ENCODE measurements around the gene NAT16.
A peak's percentile ranks its signal among the peaks of the same experiment; 100 is the strongest.
"Not testable (repeated sequence)": the region's sequence is repeated elsewhere in the genome, so short reads cannot be mapped to it uniquely, and the experiment has no call there.

NAT16 gene

DNA sequence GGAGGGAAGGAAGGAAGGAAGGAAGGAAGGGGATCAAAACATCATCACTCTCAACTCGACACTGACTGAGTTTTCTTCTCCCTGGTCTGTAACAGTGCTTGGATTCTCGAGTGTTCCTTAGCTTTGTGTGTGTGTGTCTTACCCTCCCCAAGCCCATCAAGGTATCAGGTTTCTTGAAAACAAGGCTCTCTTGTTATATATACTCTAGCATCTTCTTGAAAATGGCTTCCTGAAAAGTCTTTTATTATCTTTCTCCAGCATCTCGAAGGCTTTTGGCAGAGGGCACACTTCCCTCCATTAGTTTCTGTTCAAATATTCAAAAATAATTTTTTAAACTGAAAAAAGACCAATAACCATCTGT is 39.8 kb downstream of the NAT16 start:
- POLR2A ChIA-PET: interaction anchor here (0.6 to 5.3 kb wide), 8 partner anchors 13 to 55 kb away, joined by 3 to 61 read pairs (median 4); partner anchors contain the start of genes SERPINE1 and TRIM56
- DNase-seq (ENCODE audit: low read depth, low spot score): no peak
- TF ChIP-seq, protein P1, sequence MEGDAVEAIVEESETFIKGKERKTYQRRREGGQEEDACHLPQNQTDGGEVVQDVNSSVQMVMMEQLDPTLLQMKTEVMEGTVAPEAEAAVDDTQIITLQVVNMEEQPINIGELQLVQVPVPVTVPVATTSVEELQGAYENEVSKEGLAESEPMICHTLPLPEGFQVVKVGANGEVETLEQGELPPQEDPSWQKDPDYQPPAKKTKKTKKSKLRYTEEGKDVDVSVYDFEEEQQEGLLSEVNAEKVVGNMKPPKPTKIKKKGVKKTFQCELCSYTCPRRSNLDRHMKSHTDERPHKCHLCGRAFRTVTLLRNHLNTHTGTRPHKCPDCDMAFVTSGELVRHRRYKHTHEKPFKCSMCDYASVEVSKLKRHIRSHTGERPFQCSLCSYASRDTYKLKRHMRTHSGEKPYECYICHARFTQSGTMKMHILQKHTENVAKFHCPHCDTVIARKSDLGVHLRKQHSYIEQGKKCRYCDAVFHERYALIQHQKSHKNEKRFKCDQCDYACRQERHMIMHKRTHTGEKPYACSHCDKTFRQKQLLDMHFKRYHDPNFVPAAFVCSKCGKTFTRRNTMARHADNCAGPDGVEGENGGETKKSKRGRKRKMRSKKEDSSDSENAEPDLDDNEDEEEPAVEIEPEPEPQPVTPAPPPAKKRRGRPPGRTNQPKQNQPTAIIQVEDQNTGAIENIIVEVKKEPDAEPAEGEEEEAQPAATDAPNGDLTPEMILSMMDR (IDR thresholded peaks at IDR 0.05; ENCODE audit: insufficient read depth, low read length, missing control alignments): no peak
- no peak overlapping the region for H3K4me3 ChIP-seq (ENCODE audit: low read depth, low read length)
- CTCF ChIA-PET: interaction anchor here (1.3 to 10.9 kb wide), 8 partner anchors 45 to 141 kb away, joined by 3 to 353 read pairs (median 8); partner anchors contain the start of genes FIS1, PLOD3, TRIM56 and ZNHIT1

DNA sequence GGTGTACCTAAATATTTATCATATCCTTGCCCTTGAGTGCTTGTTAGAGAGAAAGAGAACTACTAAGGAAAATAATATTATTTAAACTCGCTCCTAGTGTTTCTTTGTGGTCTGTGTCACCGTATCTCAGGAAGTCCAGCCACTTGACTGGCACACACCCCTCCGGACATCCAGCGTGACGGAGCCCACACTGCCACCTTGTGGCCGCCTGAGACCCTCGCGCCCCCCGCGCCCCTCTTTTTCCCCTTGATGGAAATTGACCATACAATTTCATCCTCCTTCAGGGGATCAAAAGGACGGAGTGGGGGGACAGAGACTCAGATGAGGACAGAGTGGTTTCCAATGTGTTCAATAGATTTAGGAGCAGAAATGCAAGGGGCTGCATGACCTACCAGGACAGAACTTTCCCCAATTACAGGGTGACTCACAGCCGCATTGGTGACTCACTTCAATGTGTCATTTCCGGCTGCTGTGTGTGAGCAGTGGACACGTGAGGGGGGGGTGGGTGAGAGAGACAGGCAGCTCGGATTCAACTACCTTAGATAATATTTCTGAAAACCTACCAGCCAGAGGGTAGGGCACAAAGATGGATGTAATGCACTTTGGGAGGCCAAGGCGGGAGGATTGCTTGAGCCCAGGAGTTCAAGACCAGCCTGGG is 41.8 kb downstream of the NAT16 start:
- TF ChIP-seq, protein P1 (IDR thresholded peaks at IDR 0.05; ENCODE audit: insufficient read depth, low read length, missing control alignments): peak; percentile 70
- POLR2A ChIA-PET: interaction anchor here (0.6 to 5.3 kb wide), 10 partner anchors 11 to 249 kb away, joined by 3 to 61 read pairs (median 5); partner anchors contain the start of genes SERPINE1, TRIM56 and UFSP1
- peak; percentile 87 for DNase-seq (ENCODE audit: low read depth, low spot score)
- H3K4me3 ChIP-seq (ENCODE audit: low read depth, low read length): no peak overlapping the region
- CTCF ChIA-PET: interaction anchor here (1.0 to 3.3 kb wide), 8 partner anchors 10 to 153 kb away, joined by 3 to 18 read pairs (median 4); no protein-coding TSS in a partner anchor

- no peak for DNase-seq (ENCODE audit: low read depth, low spot score)
- CTCF ChIA-PET: interaction anchor here (1.0 to 3.3 kb wide), 8 partner anchors 9 to 153 kb away, joined by 3 to 18 read pairs (median 4); no protein-coding TSS in a partner anchor
- TF ChIP-seq, protein P1 (IDR thresholded peaks at IDR 0.05; ENCODE audit: insufficient read depth, low read length, missing control alignments): no peak
- H3K4me3 ChIP-seq (ENCODE audit: low read depth, low read length): no peak overlapping the region; the same call in 1 of the 2 replicates
- POLR2A ChIA-PET: interaction anchor here (0.6 to 5.3 kb wide), 8 partner anchors 11 to 248 kb away, joined by 3 to 61 read pairs (median 5); partner anchors contain the start of genes SERPINE1, TRIM56 and UFSP1
Observed at GRCh38 chr7:101137651-101138212, 42.4 kb downstream of the NAT16 start.

DNA sequence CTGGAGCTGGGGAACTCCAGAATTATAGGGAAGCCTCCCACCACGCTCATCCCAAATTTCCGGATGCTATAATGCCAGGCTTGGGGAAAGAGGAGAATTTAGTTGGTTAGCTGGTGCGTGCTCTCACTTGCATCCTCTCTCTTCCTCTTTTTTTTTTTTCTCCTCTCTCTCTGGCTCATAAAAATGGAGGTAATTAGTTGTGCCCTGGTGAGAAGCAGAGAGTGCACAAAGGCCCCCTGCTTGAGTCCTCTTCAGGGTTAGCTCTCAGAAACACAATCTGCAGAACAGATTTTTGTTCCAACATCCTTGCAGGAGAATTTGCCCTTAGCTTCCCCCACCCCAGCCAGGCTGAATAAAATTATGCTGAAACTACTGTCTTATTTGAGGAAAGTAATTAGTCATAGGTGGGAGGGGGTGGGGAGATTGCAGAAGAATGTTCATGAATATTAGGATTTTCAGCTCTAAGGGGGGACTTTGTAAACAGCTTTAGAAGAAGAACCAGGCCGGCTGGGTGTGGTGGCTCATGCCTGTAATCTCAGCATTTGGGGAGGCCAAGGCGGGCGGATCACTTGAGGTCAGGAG is 45.6 kb downstream of the NAT16 start:
- TF ChIP-seq, protein P1 (IDR thresholded peaks at IDR 0.05; ENCODE audit: insufficient read depth, low read length, missing control alignments): no peak
- H3K4me3 ChIP-seq (ENCODE audit: low read depth, low read length): no peak overlapping the region
- DNase-seq (ENCODE audit: low read depth, low spot score): no peak
- ChIA-PET POLR2A (interaction anchor here (0.6 to 4.9 kb wide), 10 partner anchors 9 to 49 kb away, joined by 3 to 30 read pairs (median 6); partner anchors contain the start of gene TRIM56), CTCF (interaction anchor here (0.8 to 2.3 kb wide), 6 partner anchors 9 to 50 kb away, joined by 3 to 10 read pairs (median 4); partner anchors contain the start of gene TRIM56)

DNA sequence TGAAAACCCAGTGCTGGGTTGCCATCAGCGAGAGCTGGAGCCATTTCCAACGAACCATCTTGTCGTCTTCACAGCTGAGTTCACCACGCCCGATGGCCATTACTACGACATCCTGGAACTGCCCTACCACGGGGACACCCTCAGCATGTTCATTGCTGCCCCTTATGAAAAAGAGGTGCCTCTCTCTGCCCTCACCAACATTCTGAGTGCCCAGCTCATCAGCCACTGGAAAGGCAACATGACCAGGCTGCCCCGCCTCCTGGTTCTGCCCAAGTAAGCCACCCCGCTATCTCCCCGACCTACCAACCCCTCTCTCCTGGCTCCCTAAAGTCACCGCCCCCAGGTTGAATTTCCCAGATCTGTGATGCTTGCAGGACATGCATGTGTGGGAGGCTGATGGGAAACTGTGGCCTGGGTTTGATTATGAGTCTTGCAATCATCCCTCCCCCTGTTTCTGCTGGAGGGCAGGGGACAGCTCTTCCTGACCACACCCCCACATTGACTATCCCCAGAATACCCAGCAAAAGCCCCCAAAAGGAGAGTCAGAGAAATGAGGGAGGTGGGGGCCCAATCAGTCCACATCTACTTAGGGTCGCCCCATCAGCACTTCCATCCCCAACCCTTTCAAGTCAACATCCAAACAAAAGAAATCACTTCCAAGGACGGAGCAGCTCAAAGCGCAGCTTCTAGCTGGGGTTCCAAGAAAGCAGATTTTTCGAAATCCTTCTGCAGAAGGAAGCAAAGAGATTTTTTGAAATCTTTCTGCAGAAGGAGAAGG is 46.3 kb downstream of the NAT16 start:
- TF ChIP-seq, protein P1 (IDR thresholded peaks at IDR 0.05; ENCODE audit: insufficient read depth, low read length, missing control alignments): no peak
- DNase-seq (ENCODE audit: low read depth, low spot score): no peak
- ChIA-PET POLR2A (interaction anchor here (0.6 to 4.9 kb wide), 11 partner anchors 10 to 48 kb away, joined by 3 to 30 read pairs (median 6); partner anchors contain the start of gene TRIM56), CTCF (interaction anchor here (0.8 to 2.3 kb wide), 8 partner anchors 8 to 56 kb away, joined by 3 to 10 read pairs (median 4); partner anchors contain the start of gene TRIM56)
- peak overlapping the region; percentile 36 for H3K4me3 ChIP-seq (ENCODE audit: low read depth, low read length)

DNA sequence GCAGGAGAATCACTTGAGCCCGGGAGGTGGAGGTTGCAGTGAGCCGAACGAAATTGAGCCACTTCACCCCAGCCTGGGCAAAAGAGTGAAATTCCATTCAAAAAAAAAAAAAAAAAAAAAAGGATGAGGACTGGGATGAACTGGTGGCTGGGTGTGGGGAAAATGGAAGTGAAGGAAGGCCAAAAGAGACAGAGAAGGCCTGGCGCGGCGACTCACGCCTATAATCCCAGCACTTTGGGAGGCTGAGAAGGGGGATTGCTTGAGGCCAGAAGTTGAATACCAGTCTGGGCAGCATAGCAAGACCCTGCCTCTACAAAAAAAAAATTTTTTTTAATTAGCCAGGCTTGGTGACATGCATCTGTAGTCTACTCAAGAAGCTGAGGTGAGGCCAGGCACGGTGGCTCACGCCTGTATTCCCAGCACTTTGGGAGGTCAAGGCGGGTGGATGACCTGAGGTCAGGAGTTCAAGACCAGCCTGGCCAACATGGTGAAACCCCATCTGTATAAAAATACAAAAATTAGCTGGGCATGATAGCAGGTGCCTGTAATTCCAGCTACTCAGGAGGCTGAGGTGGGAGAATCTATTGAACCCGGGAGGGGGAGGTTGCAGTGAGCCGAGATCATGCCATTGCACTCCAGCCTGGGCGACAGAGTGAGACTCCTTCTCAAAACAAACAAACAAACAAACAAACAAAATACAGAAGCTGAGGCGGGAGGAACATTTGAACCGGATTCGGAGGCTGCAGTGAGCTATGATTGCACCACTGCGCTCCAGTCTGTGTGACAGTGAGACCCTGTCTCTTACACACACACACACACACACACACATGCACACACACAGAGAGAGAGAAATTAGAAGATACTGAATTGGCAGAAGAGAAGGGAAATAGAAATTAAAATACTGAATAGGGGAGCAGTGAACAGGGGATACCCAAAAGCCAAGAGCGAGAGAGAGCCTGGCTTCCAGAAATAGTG is 47.2 kb downstream of the NAT16 start:
- POLR2A ChIA-PET: interaction anchor here (0.8 to 7.6 kb wide), 11 partner anchors 10 to 47 kb away, joined by 3 to 143 read pairs (median 6); partner anchors contain the start of gene TRIM56
- not testable (repeated sequence) for DNase-seq (ENCODE audit: low read depth, low spot score)
- H3K4me3 ChIP-seq (ENCODE audit: low read depth, low read length): peak overlapping the region; percentile 36; the same call in 1 of the 2 replicates
- CTCF ChIA-PET: interaction anchor here (0.8 to 2.3 kb wide), 5 partner anchors 7 to 56 kb away, joined by 3 to 10 read pairs (median 3); no protein-coding TSS in a partner anchor
